Tibial nerve (tissue), 4 donors: ENCODE data around the gene POLR2F.

Experiments used
- EP300 ChIP-seq, 2 donors: sonication (generic); formaldehyde crosslinking; IDR thresholded peaks; one replicate each; pipeline ENCODE4 v1.6.1; 2017; ENCODE audit warnings: antibody characterized with exemption in 2 of 2, mild to moderate bottlenecking in 1 of 2
- POLR2A ChIP-seq, 2 donors: fragments of 450-650 bp; IDR thresholded peaks; one replicate each; pipeline ENCODE4 v1.6.1; 2017; ENCODE audit warnings: antibody characterized with exemption in 2 of 2, mild to moderate bottlenecking in 2 of 2, moderate library complexity in 2 of 2
- TF ChIP-seq, protein P1 (sequence below), 5 experiments: fragments of 200-600 bp in 3 of 5; fragments of 450-650 bp in 2 of 5; sonication (generic) in 3 of 5; IDR thresholded peaks; one replicate each; pipeline ENCODE4 v1.5.1; 2016 to 2019; ENCODE audit warnings: antibody characterized with exemption in 5 of 5, mild to moderate bottlenecking in 3 of 5, moderate library complexity in 2 of 5

- TF ChIP-seq, protein P1, sequence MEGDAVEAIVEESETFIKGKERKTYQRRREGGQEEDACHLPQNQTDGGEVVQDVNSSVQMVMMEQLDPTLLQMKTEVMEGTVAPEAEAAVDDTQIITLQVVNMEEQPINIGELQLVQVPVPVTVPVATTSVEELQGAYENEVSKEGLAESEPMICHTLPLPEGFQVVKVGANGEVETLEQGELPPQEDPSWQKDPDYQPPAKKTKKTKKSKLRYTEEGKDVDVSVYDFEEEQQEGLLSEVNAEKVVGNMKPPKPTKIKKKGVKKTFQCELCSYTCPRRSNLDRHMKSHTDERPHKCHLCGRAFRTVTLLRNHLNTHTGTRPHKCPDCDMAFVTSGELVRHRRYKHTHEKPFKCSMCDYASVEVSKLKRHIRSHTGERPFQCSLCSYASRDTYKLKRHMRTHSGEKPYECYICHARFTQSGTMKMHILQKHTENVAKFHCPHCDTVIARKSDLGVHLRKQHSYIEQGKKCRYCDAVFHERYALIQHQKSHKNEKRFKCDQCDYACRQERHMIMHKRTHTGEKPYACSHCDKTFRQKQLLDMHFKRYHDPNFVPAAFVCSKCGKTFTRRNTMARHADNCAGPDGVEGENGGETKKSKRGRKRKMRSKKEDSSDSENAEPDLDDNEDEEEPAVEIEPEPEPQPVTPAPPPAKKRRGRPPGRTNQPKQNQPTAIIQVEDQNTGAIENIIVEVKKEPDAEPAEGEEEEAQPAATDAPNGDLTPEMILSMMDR (IDR thresholded peaks at IDR 0.05), result peak in 2 of 5 experiments; percentile 9
- TF ChIP-seq POLR2A (IDR thresholded peaks at IDR 0.05), result peak in 1 of 2 donors; percentile 24
- TF ChIP-seq EP300 (IDR thresholded peaks at IDR 0.05), result peak in 1 of 2 donors; percentile 85
These were observed 63.9 kb downstream of the POLR2F start for GRCh38 chr22:38017272-38017920.
